DND-41 (cell line): ENCODE measurements around the gene GAS7.

Experiments
- ATAC-seq: fragments of 200-7000 bp; cut with Tn5 transposase; 3 replicates; pipeline ENCODE4 v1.9.1; 2021; ENCODE audit warnings: low read depth; ENCODE audit not compliant: insufficient read depth
- DNase-seq: peaks from one replicate; pipeline ENCODE4 v3.0.0-alpha.2; 2020
- H2AFZ ChIP-seq: 2 replicates; pipeline ENCODE4 v1.6.0; 2012; ENCODE audit warnings: low read depth, low read length
- H3K27ac ChIP-seq: 2 replicates; pipeline ENCODE4 v1.5.1; 2012; ENCODE audit warnings: low read length, inconsistent platforms
- H3K27me3 ChIP-seq: fragments of 200-600 bp; sonication (generic); 2 replicates; pipeline ENCODE4 v1.6.0; 2012; ENCODE audit warnings: low read length, mild to moderate bottlenecking, inconsistent platforms; ENCODE audit not compliant: insufficient read depth, poor library complexity
- H3K36me3 ChIP-seq: 2 replicates; pipeline ENCODE4 v1.5.1; 2012; ENCODE audit warnings: low read length, inconsistent platforms; ENCODE audit not compliant: insufficient read depth
- H3K4me1 ChIP-seq: 2 replicates; pipeline ENCODE4 v1.5.1; 2012; ENCODE audit warnings: mild to moderate bottlenecking, low read length; ENCODE audit not compliant: insufficient read depth
- H3K4me2 ChIP-seq: 2 replicates; pipeline ENCODE4 v1.6.0; 2012; ENCODE audit warnings: mild to moderate bottlenecking, moderate library complexity, low read length, inconsistent platforms; ENCODE audit not compliant: insufficient read depth
- H3K4me3 ChIP-seq, 2 experiments: fragments of 200-600 bp in 1 of 2; shearing (Covaris generic) in 1 of 2; 2 replicates each; pipeline ENCODE4 v1.5.1; 2012 to 2016; ENCODE audit warnings: inconsistent platforms in 2 of 2, low read length in 2 of 2, mild to moderate bottlenecking in 2 of 2, low read depth in 1 of 2, moderate library complexity in 1 of 2
- H3K79me2 ChIP-seq: 2 replicates; pipeline ENCODE4 v1.6.0; 2012; ENCODE audit warnings: low read length, inconsistent platforms; ENCODE audit not compliant: insufficient read depth
- H3K9ac ChIP-seq: 2 replicates; pipeline ENCODE4 v1.6.0; 2012; ENCODE audit warnings: low read depth, mild to moderate bottlenecking, inconsistent platforms, low read length, moderate library complexity
- H3K9me3 ChIP-seq: 2 replicates; pipeline ENCODE4 v1.5.1; 2012; ENCODE audit warnings: low read length, moderate library complexity, mild to moderate bottlenecking, inconsistent platforms; ENCODE audit not compliant: insufficient read depth, severe bottlenecking
- H4K20me1 ChIP-seq: 2 replicates; pipeline ENCODE4 v1.6.0; 2012; ENCODE audit warnings: low read length; ENCODE audit not compliant: insufficient read depth
- EZH2 ChIP-seq: IDR thresholded peaks from 3 replicates; pipeline ENCODE4 v1.6.1; 2012; ENCODE audit warnings: borderline replicate concordance, low read depth, mild to moderate bottlenecking, moderate library complexity, low read length, inconsistent platforms; ENCODE audit not compliant: severe bottlenecking
- TF ChIP-seq, protein P1 (sequence below): IDR thresholded peaks from 2 replicates; pipeline ENCODE4 v1.5.1; 2012; ENCODE audit warnings: borderline replicate concordance, low read length, moderate library complexity, mild to moderate bottlenecking; ENCODE audit not compliant: poor library complexity, severe bottlenecking; ENCODE audit errors: extremely low read depth

Gene GAS7

DNA sequence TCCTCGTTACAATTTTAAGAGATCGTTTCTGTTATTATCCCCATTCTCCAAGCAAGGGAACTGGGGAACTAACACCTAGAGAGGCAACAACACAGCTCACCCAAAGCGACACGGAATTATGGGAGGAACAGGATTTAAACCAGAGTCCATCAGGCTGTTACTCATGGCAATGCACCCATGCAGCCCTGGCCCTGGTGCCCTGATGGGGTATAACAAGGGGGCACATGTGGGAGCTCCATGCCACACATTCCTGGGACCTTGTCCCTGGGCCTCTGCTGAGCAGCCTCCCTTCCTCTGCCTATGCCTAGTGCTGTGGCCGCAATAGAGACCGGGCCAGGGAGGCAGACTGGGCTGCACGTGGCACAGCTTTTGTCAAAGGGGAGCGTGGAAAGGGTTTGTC lies 280.1 kb downstream of the GAS7 start:
- Histone ChIP-seq H3K4me1 (no peaks in the 10 kb centered on the region), H3K9ac (no peak overlapping the region), H3K4me2 (no peak overlapping the region), H4K20me1 (no peaks in the 10 kb centered on the region), H3K79me2 (no peaks in the 10 kb centered on the region), H3K27ac (no peak overlapping the region), H3K9me3 (no peaks in the 10 kb centered on the region), H3K27me3 (no peaks in the 10 kb centered on the region), H3K36me3 (peaks cover 13% of the 10 kb centered on the region; the same call in 1 of the 2 replicates), H3K4me3 (no peak overlapping the region), H2AFZ (no peak overlapping the region)
- TF ChIP-seq EZH2: no peak
- TF ChIP-seq, protein P1, sequence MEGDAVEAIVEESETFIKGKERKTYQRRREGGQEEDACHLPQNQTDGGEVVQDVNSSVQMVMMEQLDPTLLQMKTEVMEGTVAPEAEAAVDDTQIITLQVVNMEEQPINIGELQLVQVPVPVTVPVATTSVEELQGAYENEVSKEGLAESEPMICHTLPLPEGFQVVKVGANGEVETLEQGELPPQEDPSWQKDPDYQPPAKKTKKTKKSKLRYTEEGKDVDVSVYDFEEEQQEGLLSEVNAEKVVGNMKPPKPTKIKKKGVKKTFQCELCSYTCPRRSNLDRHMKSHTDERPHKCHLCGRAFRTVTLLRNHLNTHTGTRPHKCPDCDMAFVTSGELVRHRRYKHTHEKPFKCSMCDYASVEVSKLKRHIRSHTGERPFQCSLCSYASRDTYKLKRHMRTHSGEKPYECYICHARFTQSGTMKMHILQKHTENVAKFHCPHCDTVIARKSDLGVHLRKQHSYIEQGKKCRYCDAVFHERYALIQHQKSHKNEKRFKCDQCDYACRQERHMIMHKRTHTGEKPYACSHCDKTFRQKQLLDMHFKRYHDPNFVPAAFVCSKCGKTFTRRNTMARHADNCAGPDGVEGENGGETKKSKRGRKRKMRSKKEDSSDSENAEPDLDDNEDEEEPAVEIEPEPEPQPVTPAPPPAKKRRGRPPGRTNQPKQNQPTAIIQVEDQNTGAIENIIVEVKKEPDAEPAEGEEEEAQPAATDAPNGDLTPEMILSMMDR: no peak
- DNase-seq (no peak), ATAC-seq (no peak)

DNA sequence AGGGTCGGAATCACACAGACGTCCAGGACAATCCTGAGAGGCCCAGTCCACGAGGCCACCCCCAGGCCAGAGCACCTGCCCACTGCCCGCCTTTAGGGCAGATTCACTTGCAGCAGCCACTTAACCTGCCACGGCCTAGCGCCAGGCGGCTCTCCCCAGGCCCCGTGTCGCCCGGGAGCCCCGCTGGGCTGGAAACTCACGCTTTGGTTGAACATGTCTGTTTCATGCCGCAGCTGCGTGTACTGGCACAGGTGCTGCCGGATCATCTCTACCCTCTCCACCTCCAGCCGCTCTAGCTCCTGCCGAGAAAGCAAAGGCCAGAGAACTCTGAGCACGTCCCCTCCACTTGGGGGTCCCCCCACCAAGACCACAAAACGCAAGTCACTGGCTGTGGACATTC lies 280.6 kb downstream of the GAS7 start:
- Histone ChIP-seq H3K36me3 (peaks cover 13% of the 10 kb centered on the region; the same call in 1 of the 2 replicates), H3K9me3 (no peaks in the 10 kb centered on the region), H2AFZ (no peak overlapping the region), H3K79me2 (no peaks in the 10 kb centered on the region), H3K27ac (no peak overlapping the region), H3K27me3 (no peaks in the 10 kb centered on the region), H4K20me1 (no peaks in the 10 kb centered on the region), H3K4me1 (no peaks in the 10 kb centered on the region), H3K4me3 (no peak overlapping the region), H3K9ac (no peak overlapping the region), H3K4me2 (no peak overlapping the region)
- TF ChIP-seq EZH2: no peak
- TF ChIP-seq, protein P1: no peak
- ATAC-seq: no peak
- no peak for DNase-seq

DNA sequence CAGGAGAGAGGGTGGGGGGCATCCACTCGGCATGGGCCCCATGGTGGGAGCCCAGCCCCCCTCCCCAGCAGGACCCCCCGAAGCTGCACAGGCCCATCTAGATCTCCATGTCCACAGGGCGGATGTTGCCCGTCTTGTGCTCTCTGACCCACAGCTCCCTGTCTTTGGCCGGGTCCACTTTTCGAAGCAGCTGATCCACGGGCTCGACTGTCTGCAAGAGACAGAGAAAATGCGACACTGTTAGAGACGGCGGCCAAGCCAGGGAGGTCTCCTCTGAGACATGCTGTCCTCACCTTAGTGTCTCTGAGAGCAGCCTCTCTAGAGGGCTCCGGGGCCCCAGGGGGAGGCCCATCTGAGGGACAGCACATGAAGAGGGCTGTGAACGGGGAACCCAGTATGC lies 281.3 kb downstream of the GAS7 start:
- H3K9me3 ChIP-seq: no peaks in the 10 kb centered on the region
- peaks cover 13% of the 10 kb centered on the region; the same call in 1 of the 2 replicates for H3K36me3 ChIP-seq
- no peak overlapping the region for H2AFZ ChIP-seq
- H3K79me2 ChIP-seq: no peaks in the 10 kb centered on the region
- no peak overlapping the region for H3K4me2 ChIP-seq
- no peak overlapping the region for H3K27ac ChIP-seq
- H4K20me1 ChIP-seq: no peaks in the 10 kb centered on the region
- TF ChIP-seq EZH2: no peak
- TF ChIP-seq, protein P1: no peak
- H3K9ac ChIP-seq: no peak overlapping the region
- no peak for DNase-seq
- no peaks in the 10 kb centered on the region for H3K27me3 ChIP-seq
- H3K4me1 ChIP-seq: no peaks in the 10 kb centered on the region
- no peak overlapping the region for H3K4me3 ChIP-seq
- ATAC-seq: no peak

DNA sequence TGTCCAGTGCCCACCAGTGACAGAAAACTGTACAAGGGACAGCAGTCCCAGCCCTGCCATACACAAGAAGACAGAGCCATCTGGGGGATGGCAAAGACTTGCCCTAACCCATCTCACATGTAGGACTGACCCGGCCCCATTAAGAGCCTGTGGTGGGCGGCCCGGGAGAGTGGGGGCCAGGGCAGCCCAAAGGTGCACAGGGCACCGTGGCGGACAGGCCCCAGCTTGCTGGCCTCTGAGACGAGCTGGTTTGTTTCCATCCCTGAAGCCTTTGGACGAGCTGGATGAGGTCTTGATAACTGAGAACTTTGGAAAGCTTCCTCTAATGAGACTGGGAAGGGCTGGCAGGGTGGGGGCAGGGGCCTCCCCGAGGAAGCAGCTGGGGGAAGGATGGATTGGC lies 282.3 kb downstream of the GAS7 start:
- Histone ChIP-seq H3K27ac (no peak overlapping the region), H3K4me2 (no peak overlapping the region), H4K20me1 (no peaks in the 10 kb centered on the region), H3K79me2 (no peaks in the 10 kb centered on the region), H3K4me1 (no peaks in the 10 kb centered on the region), H3K4me3 (no peak overlapping the region), H3K9me3 (no peaks in the 10 kb centered on the region), H3K9ac (no peak overlapping the region), H3K36me3 (peaks cover 13% of the 10 kb centered on the region; the same call in 1 of the 2 replicates), H3K27me3 (no peaks in the 10 kb centered on the region), H2AFZ (no peak overlapping the region)
- DNase-seq (no peak), ATAC-seq (no peak)
- TF ChIP-seq, protein P1: no peak
- no peak for TF ChIP-seq EZH2
